Lung (tissue), 12 donors: ENCODE measurements around the gene SLC26A5. TPM values are rescaled to one million over a fixed set of nuclear protein-coding genes. Genes with fewer than 3 reads are reported as not detected.

Experiments
- ATAC-seq: fragments of 200-7000 bp; cut with Tn5 transposase; one replicate; pipeline ENCODE4 v1.9.1; 2020; ENCODE audit warnings: moderate number of reproducible peaks; ENCODE audit not compliant: insufficient read depth, low FRiP score
- DNase-seq, 3 donors: peaks; one replicate each; pipeline ENCODE4 v3.0.0-alpha.2; 2013 to 2017
- H3K27ac ChIP-seq, 2 donors: one replicate each; pipeline ENCODE4 v1.5.1; 2013; ENCODE audit warnings: mild to moderate bottlenecking in 2 of 2, moderate library complexity in 2 of 2, control low read depth in 1 of 2, inconsistent platforms in 1 of 2, low read depth in 1 of 2, low read length in 1 of 2
- H3K27me3 ChIP-seq, 3 donors: one replicate each; pipeline ENCODE4 v1.5.1; 2013; ENCODE audit warnings: low read length in 2 of 3; ENCODE audit not compliant: control insufficient read depth in 3 of 3, insufficient read depth in 3 of 3
- H3K36me3 ChIP-seq, 4 donors: one replicate each; pipeline ENCODE4 v1.5.1; 2013; ENCODE audit warnings: low read length in 4 of 4, mild to moderate bottlenecking in 1 of 4, moderate library complexity in 1 of 4; ENCODE audit not compliant: control insufficient read depth in 4 of 4, insufficient read depth in 4 of 4
- H3K4me1 ChIP-seq, 5 donors: one replicate each; pipeline ENCODE4 v1.5.1; 2013; ENCODE audit warnings: low read length in 5 of 5, mild to moderate bottlenecking in 2 of 5, moderate library complexity in 1 of 5; ENCODE audit not compliant: control insufficient read depth in 5 of 5, insufficient read depth in 5 of 5
- H3K4me3 ChIP-seq: one replicate; pipeline ENCODE4 v1.5.1; 2013; ENCODE audit warnings: mild to moderate bottlenecking, control low read depth, moderate library complexity
- H3K9ac ChIP-seq, 2 donors: one replicate each; pipeline ENCODE4 v1.5.1; 2013; ENCODE audit warnings: low read length in 2 of 2, control low read depth in 1 of 2; ENCODE audit not compliant: insufficient read depth in 1 of 2
- H3K9me3 ChIP-seq, 4 donors: one replicate each; pipeline ENCODE4 v1.5.1; 2013; ENCODE audit warnings: low read length in 3 of 4, mild to moderate bottlenecking in 1 of 4, moderate library complexity in 1 of 4; ENCODE audit not compliant: control insufficient read depth in 4 of 4, insufficient read depth in 3 of 4
- WGBS, 2 donors: extraction: QIAGEN DNeasy Blood & Tissue Kit; methylation state at CpG; one replicate each; pipeline ENCODE4 v1.1.7; 2013; 5-methylcytosine and 5-hydroxymethylcytosine counted together
- polyA plus RNA-seq, 2 donors: library from polyadenylated mRNA; stranded (reverse); fragments of 200-250 nt; gene quantifications; one replicate each; pipeline ENCODE4 v1.2.1, GENCODE V29; 2013
- total RNA-seq, 2 donors: library from RNA; depleted of rRNA in 1 of 2; stranded (reverse); fragments of >200 nt in 1 of 2; gene quantifications; one replicate each; pipeline ENCODE4 v1.2.1, GENCODE V29; 2014 to 2021
- TF ChIP-seq, protein P1 (sequence below): IDR thresholded peaks from 2 replicates; pipeline ENCODE4 v1.5.1; 2012; ENCODE audit warnings: mild to moderate bottlenecking; ENCODE audit errors: control extremely low read depth, extremely low read depth
- donor health status: control.
- donor health status: control.
- donor health status: Bipolar disorder and iron deficiency.
- donor health status: healthy.
- donor health status: DM: yes; HTN: yes; CAD: no.

SLC26A5 gene
- total and polyA plus RNA-seq, 4 donors: 0.06 to 1.1 (median 0.59) TPM

DNA sequence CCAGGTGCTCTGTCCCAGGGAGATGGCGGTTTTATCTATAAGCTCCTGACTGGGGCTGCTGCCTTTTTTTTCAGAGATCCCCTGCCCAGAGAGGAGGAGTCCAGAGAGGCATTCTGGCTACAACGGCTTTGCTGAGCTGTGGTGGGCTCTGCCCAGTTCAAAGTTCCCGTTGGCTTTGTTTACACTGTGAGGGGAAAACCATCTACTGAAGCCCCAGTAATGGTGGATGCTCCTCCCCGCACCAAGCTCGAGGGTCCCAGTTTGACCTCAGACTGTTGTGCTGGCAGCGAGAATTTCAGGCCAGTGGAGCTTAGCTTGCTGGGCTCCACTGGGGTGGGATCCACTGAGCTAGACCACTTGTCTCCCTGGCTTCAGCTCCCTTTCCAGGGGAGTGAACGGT, 16.4 kb upstream of the SLC26A5 start:
- TF ChIP-seq, protein P1, sequence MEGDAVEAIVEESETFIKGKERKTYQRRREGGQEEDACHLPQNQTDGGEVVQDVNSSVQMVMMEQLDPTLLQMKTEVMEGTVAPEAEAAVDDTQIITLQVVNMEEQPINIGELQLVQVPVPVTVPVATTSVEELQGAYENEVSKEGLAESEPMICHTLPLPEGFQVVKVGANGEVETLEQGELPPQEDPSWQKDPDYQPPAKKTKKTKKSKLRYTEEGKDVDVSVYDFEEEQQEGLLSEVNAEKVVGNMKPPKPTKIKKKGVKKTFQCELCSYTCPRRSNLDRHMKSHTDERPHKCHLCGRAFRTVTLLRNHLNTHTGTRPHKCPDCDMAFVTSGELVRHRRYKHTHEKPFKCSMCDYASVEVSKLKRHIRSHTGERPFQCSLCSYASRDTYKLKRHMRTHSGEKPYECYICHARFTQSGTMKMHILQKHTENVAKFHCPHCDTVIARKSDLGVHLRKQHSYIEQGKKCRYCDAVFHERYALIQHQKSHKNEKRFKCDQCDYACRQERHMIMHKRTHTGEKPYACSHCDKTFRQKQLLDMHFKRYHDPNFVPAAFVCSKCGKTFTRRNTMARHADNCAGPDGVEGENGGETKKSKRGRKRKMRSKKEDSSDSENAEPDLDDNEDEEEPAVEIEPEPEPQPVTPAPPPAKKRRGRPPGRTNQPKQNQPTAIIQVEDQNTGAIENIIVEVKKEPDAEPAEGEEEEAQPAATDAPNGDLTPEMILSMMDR: no peak
- 83 to 91% methylated on average over 7 of the region's 7 CpGs for WGBS, 2 donors
- Histone ChIP-seq H3K4me1 (no peaks in the 10 kb centered on the region), H3K36me3 (no peaks in the 10 kb centered on the region), H3K9me3 (no peaks in the 10 kb centered on the region), H3K27ac (no peak overlapping the region), H3K27me3 (no peaks in the 10 kb centered on the region), H3K4me3 (no peak overlapping the region), H3K9ac (no peak overlapping the region)
- ATAC-seq (no peak), DNase-seq (no peak)

DNA sequence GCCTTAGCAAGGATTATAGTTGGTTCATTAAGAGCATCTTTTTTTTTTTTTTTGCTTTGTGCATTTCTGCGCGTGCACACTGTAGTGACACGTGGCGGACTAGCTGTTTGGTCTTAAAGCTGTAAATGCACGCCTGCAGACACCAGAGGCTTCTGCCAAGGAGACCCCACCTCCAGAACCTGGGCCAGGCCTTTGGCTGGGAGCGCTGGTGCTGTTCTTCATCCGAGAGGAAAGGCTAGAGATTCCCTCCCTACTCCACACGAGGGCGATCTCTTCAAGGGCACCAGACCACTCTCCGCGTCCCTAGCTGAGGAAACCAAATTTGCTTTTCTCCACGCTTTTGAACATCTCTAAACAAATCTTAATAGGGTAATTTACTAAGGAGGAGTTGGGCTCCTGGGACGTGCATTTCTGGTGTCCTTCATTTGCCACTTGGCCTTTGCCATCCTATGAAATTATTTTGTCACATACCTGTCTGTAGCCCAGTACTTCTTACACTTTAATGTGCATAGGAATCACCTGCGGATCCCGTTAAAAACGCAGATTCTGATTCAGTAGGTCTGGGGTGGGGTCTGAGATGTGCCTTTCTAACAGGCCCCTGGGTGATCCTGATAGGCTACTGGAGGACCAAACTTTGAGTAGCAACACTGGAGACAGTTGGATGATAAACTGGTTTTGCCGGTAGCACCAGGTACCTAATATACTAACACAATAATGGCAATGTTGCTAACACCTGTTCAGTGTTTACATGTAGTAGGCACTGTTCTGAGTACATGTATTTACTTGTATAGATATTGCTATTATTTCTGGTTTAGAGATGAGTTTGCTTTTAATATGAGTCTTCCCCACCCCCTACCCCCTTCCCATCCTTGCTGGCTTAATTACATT, 1.3 kb upstream of the SLC26A5 start:
- 13 to 15% methylated on average over 17 of the region's 17 CpGs for WGBS, 2 donors

DNA sequence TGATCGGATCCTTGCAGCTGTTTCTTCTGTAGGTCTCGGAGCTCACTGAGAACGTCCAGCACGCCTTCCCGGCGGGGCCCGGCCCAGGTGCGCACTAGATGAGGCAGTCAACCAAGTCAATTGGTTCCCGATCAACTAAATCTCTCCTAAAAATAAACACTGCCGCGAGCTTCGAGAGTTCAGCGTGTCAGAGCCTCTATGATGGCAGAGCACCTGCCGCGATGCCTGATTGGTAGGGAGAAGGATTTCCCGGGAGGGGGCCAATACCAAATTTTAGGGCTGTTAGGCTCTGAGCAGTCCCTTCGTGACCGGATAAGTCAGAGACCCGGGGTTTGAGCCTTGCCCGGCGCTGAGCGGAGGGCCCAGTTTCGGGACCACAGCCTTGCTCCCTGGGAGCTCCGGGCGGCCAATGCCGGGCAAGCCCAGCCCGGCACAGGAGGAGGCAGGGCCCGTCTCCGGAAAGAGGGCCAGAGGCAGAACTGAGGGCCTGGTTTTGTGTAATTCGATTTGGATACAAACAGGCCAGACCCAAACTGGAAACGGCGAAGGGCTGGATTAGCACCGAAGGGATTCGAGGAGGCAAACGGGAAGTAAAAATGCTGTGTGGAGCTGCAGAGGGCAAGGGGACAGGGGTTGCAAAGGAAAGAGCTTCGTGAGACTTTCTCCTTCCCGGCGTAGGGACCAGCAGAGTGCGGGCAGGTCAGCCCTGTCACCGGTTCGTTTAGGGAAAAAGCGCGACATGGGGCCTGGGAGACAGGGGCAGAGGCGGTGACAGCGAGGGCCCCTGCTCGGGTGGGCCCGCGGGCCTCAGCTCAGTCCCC, 569 bp downstream of the SLC26A5 start:
- Histone ChIP-seq H3K27ac (peak overlapping the region in 1 of 2 donors; percentile 13), H3K36me3 (no peaks in the 10 kb centered on the region), H3K27me3 (peaks cover 0 to 42% (median 37%) of the 10 kb centered on the region in 3 donors), H3K4me1 (peaks cover 0 to 12% (median 3%) of the 10 kb centered on the region in 5 donors), H3K9me3 (no peaks in the 10 kb centered on the region), H3K9ac (no peak overlapping the region), H3K4me3 (no peak overlapping the region)
- DNase-seq (peak; percentile 6 to 13 (median 8)), ATAC-seq (peak; percentile 35)
- TF ChIP-seq, protein P1: no peak
- WGBS, 2 donors: 4% methylated on average over 46 to 48 of the region's 48 CpGs

More for the DNA sequence above, 1.3 kb upstream of the SLC26A5 start:
- no peaks in the 10 kb centered on the region for H3K9me3 ChIP-seq
- ATAC-seq: peak; percentile 55
- peaks cover 0 to 42% (median 37%) of the 10 kb centered on the region in 3 donors for H3K27me3 ChIP-seq
- H3K4me3 ChIP-seq: no peak overlapping the region
- H3K27ac ChIP-seq: no peak overlapping the region
- peak; percentile 41 to 54 (median 42) for DNase-seq
- H3K9ac ChIP-seq: no peak overlapping the region
- peaks cover 0 to 12% (median 3%) of the 10 kb centered on the region in 5 donors for H3K4me1 ChIP-seq
- no peaks in the 10 kb centered on the region for H3K36me3 ChIP-seq
- TF ChIP-seq, protein P1: no peak
